GM18867 (cell line): ENCODE data around the gene FAM181A.

Experiments used
- ATAC-seq: cut with Tn5 transposase; IDR thresholded peaks from one replicate; pipeline ENCODE4 v1.9.1; 2021; ENCODE audit warnings: mild to moderate bottlenecking, moderate library complexity; ENCODE audit not compliant: unreplicated experiment

FAM181A gene

GRCh38 chr14:93960774-93961438 is 33.8 kb downstream of the FAM181A start:
- ATAC-seq = no peak

DNA sequence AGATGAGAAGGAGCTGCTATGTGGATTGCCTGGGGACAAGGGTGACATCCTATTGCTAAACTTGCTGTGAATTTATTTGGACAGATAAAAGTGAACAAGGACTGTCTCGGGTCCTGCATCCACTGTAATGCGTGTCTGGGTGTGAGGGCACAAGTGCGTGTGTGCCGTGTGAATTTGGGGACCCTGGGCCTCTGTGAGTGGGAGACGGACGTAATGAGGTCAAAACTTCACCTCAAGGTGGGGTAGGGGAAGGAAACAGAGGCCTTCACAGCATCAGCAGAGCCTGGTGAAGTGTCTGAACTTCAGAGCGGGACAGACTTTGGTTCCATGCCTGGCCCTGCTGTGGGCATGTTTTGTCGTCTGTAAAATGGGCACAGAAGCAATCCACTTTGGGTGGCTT is 34.5 kb downstream of the FAM181A start:
- ATAC-seq = no peak

- peak; percentile 60 for ATAC-seq
Measured at GRCh38 chr14:93962701-93963601, 35.8 kb downstream of the FAM181A start.

DNA sequence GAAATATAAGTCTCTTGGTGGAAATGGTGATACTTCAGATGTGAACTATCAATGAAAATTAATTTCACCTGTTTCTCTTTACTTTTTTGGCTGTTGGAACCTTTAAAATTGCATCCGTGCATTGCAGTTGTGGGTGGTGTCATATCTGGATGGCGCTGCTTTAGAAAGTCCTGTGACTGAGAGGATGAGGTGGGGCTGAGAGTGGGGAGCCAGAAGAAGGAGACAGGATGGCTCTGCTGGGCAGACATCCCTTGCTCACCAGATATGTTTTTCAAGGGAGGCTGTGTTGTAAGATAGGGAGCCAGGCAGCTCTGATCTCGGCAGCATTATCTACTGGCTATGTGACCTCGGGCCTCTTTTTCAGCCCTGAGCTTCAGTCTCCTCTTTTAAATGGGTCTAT is 36.5 kb downstream of the FAM181A start:
- ATAC-seq = no peak

DNA sequence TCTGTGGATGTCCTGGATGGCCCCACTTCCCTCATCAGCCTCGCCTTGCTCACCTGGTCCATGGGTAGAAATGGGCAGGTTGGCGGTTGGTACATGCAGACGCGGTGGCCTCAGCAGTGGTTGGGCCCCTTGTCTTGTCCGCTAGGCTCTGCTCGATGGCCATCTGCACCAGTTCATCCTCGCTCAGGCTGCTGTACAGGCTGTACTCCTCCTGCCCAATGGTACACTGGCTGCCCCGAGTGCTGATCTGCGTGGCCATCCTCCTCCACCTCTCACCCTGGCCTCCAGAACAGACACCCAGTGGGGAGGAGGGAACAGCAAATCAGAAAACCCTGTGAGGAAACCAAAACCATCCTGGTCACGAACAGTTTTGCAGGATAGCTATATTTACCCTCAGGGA is 37.1 kb downstream of the FAM181A start:
- ATAC-seq = no peak

- ATAC-seq = no peak
Measured at GRCh38 chr14:93964820-93965286, 37.7 kb downstream of the FAM181A start.

GRCh38 chr14:93965287-93965821 is 38.2 kb downstream of the FAM181A start:
- no peak for ATAC-seq

- no peak for ATAC-seq
Measured at GRCh38 chr14:93965946-93966474, 38.9 kb downstream of the FAM181A start.

- ATAC-seq = peak; percentile 41
Measured at GRCh38 chr14:93967637-93968250, 40.6 kb downstream of the FAM181A start.

GRCh38 chr14:93969082-93969828 is 42.1 kb downstream of the FAM181A start:
- no peak for ATAC-seq

DNA sequence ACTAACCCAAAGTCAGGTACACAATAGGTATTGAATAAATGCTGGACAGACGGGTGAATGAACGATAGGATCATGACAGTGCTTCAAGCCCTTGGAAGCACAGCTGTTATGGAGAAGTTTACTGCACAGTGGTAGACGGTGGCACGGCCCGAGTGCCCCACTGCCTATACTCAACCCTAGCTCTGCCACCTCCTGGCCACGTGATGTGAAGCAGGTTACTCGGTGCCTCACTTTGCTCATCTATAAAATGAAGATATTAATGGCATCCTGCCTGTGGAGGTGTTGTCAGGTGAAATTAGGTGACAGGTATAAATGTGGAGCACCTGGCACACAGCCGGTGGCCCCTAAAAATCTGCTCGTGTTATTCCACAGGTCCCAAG is 43.4 kb downstream of the FAM181A start:
- ATAC-seq = peak; percentile 35

DNA sequence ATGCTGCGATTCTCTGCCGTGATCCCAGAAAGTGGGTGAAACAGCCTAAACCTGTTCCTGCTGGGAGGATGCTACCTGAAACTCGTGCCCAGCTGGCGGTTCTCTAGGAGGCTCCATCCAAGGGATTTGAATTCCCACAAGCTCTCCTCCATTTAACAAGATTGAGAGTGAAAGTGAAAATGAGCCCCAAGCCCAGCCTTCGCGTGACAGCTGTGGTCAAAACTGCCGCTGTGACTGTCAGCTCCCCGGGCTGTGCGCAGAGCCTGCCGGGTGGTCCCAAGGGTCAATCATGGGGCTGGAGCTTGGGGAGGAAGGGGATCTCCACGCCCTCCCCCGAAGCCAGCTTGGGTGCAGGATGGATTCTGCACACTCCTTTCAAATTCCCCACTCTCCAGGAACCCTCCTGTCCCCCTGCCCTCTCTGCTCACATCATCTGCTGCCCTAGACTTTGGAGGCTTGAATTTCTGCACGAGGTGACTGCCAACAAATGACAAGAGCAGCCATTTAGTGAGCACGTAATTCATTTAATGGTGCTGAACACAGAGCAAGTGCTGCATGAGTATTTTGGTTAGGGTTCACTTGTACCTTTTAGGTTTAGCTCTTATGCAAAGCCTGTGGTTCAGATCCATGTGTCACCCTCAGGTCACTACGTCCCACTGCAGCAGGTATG is 44.0 kb downstream of the FAM181A start:
- ATAC-seq = peak; percentile 37

- ATAC-seq = no peak
Measured at GRCh38 chr14:93971635-93972027, 44.5 kb downstream of the FAM181A start.

- no peak for ATAC-seq
Measured at GRCh38 chr14:93972618-93973205, 45.6 kb downstream of the FAM181A start.

GRCh38 chr14:93973607-93974006 is 46.5 kb downstream of the FAM181A start:
- no peak for ATAC-seq

DNA sequence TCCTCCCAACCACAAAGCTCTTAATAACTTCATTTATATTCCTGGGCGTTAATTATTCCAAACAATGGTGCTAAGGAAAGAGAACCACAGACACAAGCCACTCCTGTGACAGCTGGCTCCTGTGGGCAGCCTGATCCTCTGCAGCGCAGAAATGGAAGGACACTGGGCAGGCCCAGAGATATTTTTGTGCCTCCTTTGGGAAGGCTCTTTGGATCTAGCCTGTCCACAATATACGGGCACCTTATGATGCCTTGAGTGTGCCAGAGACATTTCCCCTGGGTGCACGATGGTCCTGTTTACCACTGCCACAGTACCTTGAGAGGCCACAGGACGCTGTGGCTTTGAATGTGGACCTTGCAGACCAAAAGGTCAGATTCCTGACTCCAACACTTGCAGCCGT is 47.2 kb downstream of the FAM181A start:
- no peak for ATAC-seq

DNA sequence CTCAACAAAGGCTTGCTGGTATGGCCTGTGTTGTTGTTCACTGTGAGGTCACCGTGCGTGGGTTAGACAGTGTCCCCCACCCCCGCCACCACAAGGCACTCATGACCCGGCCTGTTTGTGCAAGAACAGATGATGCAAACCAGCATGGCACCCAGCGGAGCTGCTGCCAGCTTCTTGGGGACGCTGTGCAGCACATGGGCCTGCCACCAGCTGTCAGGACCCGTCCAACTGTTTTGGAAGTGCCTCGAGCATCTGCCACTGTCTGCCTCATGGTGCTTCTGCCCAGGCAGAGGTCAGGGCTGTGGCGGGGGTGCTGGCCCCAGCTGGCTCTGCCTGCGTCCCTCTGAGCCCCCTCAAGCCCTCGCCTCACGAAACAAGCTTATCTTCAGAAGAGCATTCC is 47.7 kb downstream of the FAM181A start:
- no peak for ATAC-seq

GRCh38 chr14:93975791-93976476 is 48.8 kb downstream of the FAM181A start:
- ATAC-seq = peak; percentile 79

DNA sequence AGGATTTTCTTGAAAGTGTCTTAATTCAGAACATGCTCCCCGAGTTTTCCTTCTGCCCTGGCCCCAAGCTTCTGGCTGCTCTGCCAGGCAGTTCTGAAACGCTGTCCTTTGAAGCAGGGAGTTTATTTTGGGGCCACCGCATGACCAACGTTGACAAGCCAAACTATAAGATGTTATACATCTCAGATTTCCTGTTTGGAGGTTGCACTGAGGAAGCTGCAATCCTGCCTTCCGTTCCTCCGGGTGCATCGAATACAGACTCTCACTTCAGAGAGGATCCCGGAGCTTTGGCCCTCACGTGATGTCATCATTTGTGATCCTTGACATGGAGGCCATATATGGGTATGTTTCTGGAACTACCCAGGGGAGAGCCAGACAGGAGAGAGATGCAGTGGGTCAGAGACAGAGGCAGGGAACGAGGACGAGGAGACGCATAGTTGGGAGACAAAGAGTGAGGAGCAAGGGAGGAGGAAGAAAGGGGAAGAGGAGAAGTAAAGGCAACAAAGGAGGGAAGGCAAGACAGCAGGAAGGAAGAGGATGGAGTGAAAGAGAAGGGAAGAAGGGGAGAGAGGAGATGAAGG is 49.4 kb downstream of the FAM181A start, which contains the start of gene ASB2:
TSS of gene ASB2 (minus strand) at position 94 of the 581 bp plus-strand sequence. CDS start 12,031 bp downstream, outside the sequence.
- peak; percentile 2 for ATAC-seq
